ENCODE data around the gene CELSR1.
"Not testable (repeated sequence)": the region's sequence is repeated elsewhere in the genome, so short reads cannot be mapped to it uniquely, and the experiment has no call there.

The CELSR1 gene

GRCh38 chr22:46507451-46508425 is 29.7 kb downstream of the CELSR1 start:
- ATAC-seq = no peak
- no peaks in the 10 kb centered on the region for H3K36me3 Mint-ChIP-seq (ENCODE audit: low read depth)
- no peak overlapping the region for H3K27ac Mint-ChIP-seq
- no peak for DNase-seq
- no peaks in the 10 kb centered on the region for H3K4me1 Mint-ChIP-seq
- H3K9me3 Mint-ChIP-seq = no peaks in the 10 kb centered on the region
- H3K27me3 Mint-ChIP-seq = no peaks in the 10 kb centered on the region
- H3K4me3 Mint-ChIP-seq = no peak overlapping the region

- DNase-seq (no peak), ATAC-seq (no peak)
- H3K36me3 Mint-ChIP-seq (ENCODE audit: low read depth) = no peaks in the 10 kb centered on the region
These were observed 32.8 kb downstream of the CELSR1 start for GRCh38 chr22:46504584-46504983.

GRCh38 chr22:46502440-46503175 is 34.8 kb downstream of the CELSR1 start:
- DNase-seq = no peak
- H3K9me3 Mint-ChIP-seq = no peaks in the 10 kb centered on the region

More at GRCh38 chr22:46504584-46504983, 32.8 kb downstream of the CELSR1 start:
- Mint-ChIP-seq H3K27ac (no peak overlapping the region), H3K4me1 (peaks cover 1% of the 10 kb centered on the region), H3K27me3 (peaks cover 16% of the 10 kb centered on the region), H3K4me3 (no peak overlapping the region), H3K9me3 (no peaks in the 10 kb centered on the region)

GRCh38 chr22:46501701-46502100 is 35.7 kb downstream of the CELSR1 start:
- H3K4me1 Mint-ChIP-seq = peaks cover 7% of the 10 kb centered on the region
- no peak for ATAC-seq
- no peak overlapping the region for H3K27ac Mint-ChIP-seq
- no peaks in the 10 kb centered on the region for H3K36me3 Mint-ChIP-seq (ENCODE audit: low read depth)
- peaks cover 29% of the 10 kb centered on the region for H3K27me3 Mint-ChIP-seq
- H3K4me3 Mint-ChIP-seq = no peak overlapping the region
- no peak for DNase-seq
- H3K9me3 Mint-ChIP-seq = no peaks in the 10 kb centered on the region

More at GRCh38 chr22:46502440-46503175, 34.8 kb downstream of the CELSR1 start:
- H3K36me3 Mint-ChIP-seq (ENCODE audit: low read depth) = no peaks in the 10 kb centered on the region
- H3K27ac Mint-ChIP-seq = no peak overlapping the region
- H3K27me3 Mint-ChIP-seq = peaks cover 28% of the 10 kb centered on the region
- ATAC-seq = no peak
- no peak overlapping the region for H3K4me3 Mint-ChIP-seq
- peaks cover 7% of the 10 kb centered on the region for H3K4me1 Mint-ChIP-seq

- not testable (repeated sequence) for H3K4me3 Mint-ChIP-seq; H3K36me3 Mint-ChIP-seq (ENCODE audit: low read depth); ATAC-seq; H3K4me1 Mint-ChIP-seq; H3K9me3 Mint-ChIP-seq; H3K27ac Mint-ChIP-seq; DNase-seq
- peaks cover 29% of the 10 kb centered on the region for H3K27me3 Mint-ChIP-seq
These were observed 36.2 kb downstream of the CELSR1 start for GRCh38 chr22:46501265-46501664.

GRCh38 chr22:46500201-46500600 is 37.2 kb downstream of the CELSR1 start:
- Mint-ChIP-seq H3K27ac (no peak overlapping the region), H3K27me3 (peaks cover 29% of the 10 kb centered on the region), H3K9me3 (no peaks in the 10 kb centered on the region), H3K36me3 (ENCODE audit: low read depth) (no peaks in the 10 kb centered on the region), H3K4me3 (no peak overlapping the region), H3K4me1 (peaks cover 7% of the 10 kb centered on the region)
- ATAC-seq (peak; percentile 43), DNase-seq (peak; percentile 10)

GRCh38 chr22:46499805-46500189 is 37.6 kb downstream of the CELSR1 start:
- no peak overlapping the region for H3K27ac Mint-ChIP-seq
- H3K9me3 Mint-ChIP-seq = no peaks in the 10 kb centered on the region
- ATAC-seq (no peak), DNase-seq (no peak)
- H3K4me1 Mint-ChIP-seq = peaks cover 7% of the 10 kb centered on the region
- H3K27me3 Mint-ChIP-seq = peaks cover 29% of the 10 kb centered on the region
- H3K4me3 Mint-ChIP-seq = no peak overlapping the region
- H3K36me3 Mint-ChIP-seq (ENCODE audit: low read depth) = no peaks in the 10 kb centered on the region

GRCh38 chr22:46491946-46492345 is 45.5 kb downstream of the CELSR1 start:
- ATAC-seq (no peak), DNase-seq (no peak)
- H3K4me3 Mint-ChIP-seq = no peak overlapping the region
- no peak overlapping the region for H3K27ac Mint-ChIP-seq
- H3K27me3 Mint-ChIP-seq = peaks cover 4% of the 10 kb centered on the region
- no peaks in the 10 kb centered on the region for H3K9me3 Mint-ChIP-seq
- H3K4me1 Mint-ChIP-seq = no peaks in the 10 kb centered on the region
- no peaks in the 10 kb centered on the region for H3K36me3 Mint-ChIP-seq (ENCODE audit: low read depth)

- H3K27me3 Mint-ChIP-seq = peaks cover 4% of the 10 kb centered on the region
- no peaks in the 10 kb centered on the region for H3K4me1 Mint-ChIP-seq
- no peak for ATAC-seq
- no peaks in the 10 kb centered on the region for H3K9me3 Mint-ChIP-seq
- DNase-seq = no peak
- no peaks in the 10 kb centered on the region for H3K36me3 Mint-ChIP-seq (ENCODE audit: low read depth)
- H3K4me3 Mint-ChIP-seq = no peak overlapping the region
- H3K27ac Mint-ChIP-seq = no peak overlapping the region
These were observed 46.9 kb downstream of the CELSR1 start for GRCh38 chr22:46490538-46490937.

GRCh38 chr22:46486996-46487717 is 50.3 kb downstream of the CELSR1 start:
- Mint-ChIP-seq H3K4me1 (peaks cover 11% of the 10 kb centered on the region), H3K27me3 (peaks cover 3% of the 10 kb centered on the region), H3K9me3 (no peaks in the 10 kb centered on the region), H3K4me3 (no peak overlapping the region), H3K36me3 (ENCODE audit: low read depth) (no peaks in the 10 kb centered on the region), H3K27ac (no peak overlapping the region)
- no peak for DNase-seq
- ATAC-seq = no peak

GRCh38 chr22:46484861-46485595 is 52.4 kb downstream of the CELSR1 start:
- Mint-ChIP-seq H3K4me3 (no peak overlapping the region), H3K27me3 (peaks cover 10% of the 10 kb centered on the region), H3K36me3 (ENCODE audit: low read depth) (no peaks in the 10 kb centered on the region), H3K27ac (no peak overlapping the region), H3K9me3 (no peaks in the 10 kb centered on the region), H3K4me1 (peaks cover 16% of the 10 kb centered on the region)
- no peak for DNase-seq
- no peak for ATAC-seq

GRCh38 chr22:46484156-46484860 is 53.1 kb downstream of the CELSR1 start:
- no peak overlapping the region for H3K27ac Mint-ChIP-seq
- peaks cover 11% of the 10 kb centered on the region for H3K27me3 Mint-ChIP-seq
- no peaks in the 10 kb centered on the region for H3K9me3 Mint-ChIP-seq
- peaks cover 16% of the 10 kb centered on the region for H3K4me1 Mint-ChIP-seq
- no peak for ATAC-seq
- DNase-seq = no peak
- H3K4me3 Mint-ChIP-seq = no peak overlapping the region
- no peaks in the 10 kb centered on the region for H3K36me3 Mint-ChIP-seq (ENCODE audit: low read depth)

GRCh38 chr22:46483353-46483752 is 54.1 kb downstream of the CELSR1 start:
- H3K4me1 Mint-ChIP-seq = peaks cover 16% of the 10 kb centered on the region
- DNase-seq (peak; percentile 8), ATAC-seq (peak; percentile 36)
- H3K27ac Mint-ChIP-seq = no peak overlapping the region
- H3K9me3 Mint-ChIP-seq = no peaks in the 10 kb centered on the region
- H3K36me3 Mint-ChIP-seq (ENCODE audit: low read depth) = no peaks in the 10 kb centered on the region
- H3K4me3 Mint-ChIP-seq = no peak overlapping the region
- peaks cover 11% of the 10 kb centered on the region for H3K27me3 Mint-ChIP-seq

Measured in activated naive CD8-positive, alpha-beta T cell treated with anti-CD3 and anti-CD28 coated beads, Interleukin-2, amount 50 U/mL, for 24 hours (primary cell).